Hypothalamus (tissue), 51 donors: ENCODE data around the gene SMG1.

Experiments used
- DNase-seq, 51 donors: peaks; one replicate each; lab custom pipeline; 2025; lab: John Stamatoyannopoulos, UW

Gene SMG1

GRCh38 chr16:18855196-18855595 is 71.0 kb downstream of the SMG1 start:
- no peak for DNase-seq

- no peak for DNase-seq
Measured at GRCh38 chr16:18853694-18854093, 72.5 kb downstream of the SMG1 start.

GRCh38 chr16:18852647-18853046 is 73.6 kb downstream of the SMG1 start:
- no peak for DNase-seq

- DNase-seq: no peak
Measured at GRCh38 chr16:18846416-18846815, 79.8 kb downstream of the SMG1 start.

GRCh38 chr16:18842565-18842964 is 83.6 kb downstream of the SMG1 start:
- no peak for DNase-seq

GRCh38 chr16:18841833-18842525 is 84.2 kb downstream of the SMG1 start:
- peak in 1 of 51 donors; percentile 29 for DNase-seq

- DNase-seq: no peak
Measured at GRCh38 chr16:18839555-18839954, 86.7 kb downstream of the SMG1 start.

GRCh38 chr16:18836702-18837101 is 89.5 kb downstream of the SMG1 start:
- no peak for DNase-seq

- no peak for DNase-seq
Measured at GRCh38 chr16:18834864-18835263, 91.3 kb downstream of the SMG1 start.

GRCh38 chr16:18833707-18834505 is 92.3 kb downstream of the SMG1 start:
- no peak for DNase-seq

- no peak for DNase-seq
Measured at GRCh38 chr16:18832613-18833012, 93.6 kb downstream of the SMG1 start.

- DNase-seq: no peak
Measured at GRCh38 chr16:18832006-18832405, 94.2 kb downstream of the SMG1 start.

- DNase-seq: no peak
Measured at GRCh38 chr16:18829251-18829650, 97.0 kb downstream of the SMG1 start.

- DNase-seq: no peak
Measured at GRCh38 chr16:18827890-18828289, 98.3 kb downstream of the SMG1 start.

- DNase-seq: peak in 9 of 51 donors; percentile 3 to 38 (median 8)
Measured at GRCh38 chr16:18816286-18816685, 109.9 kb downstream of the SMG1 start.

- no peak for DNase-seq
Measured at GRCh38 chr16:18811925-18812324, 114.3 kb downstream of the SMG1 start.

- no peak for DNase-seq
Measured at GRCh38 chr16:18809165-18809564, 117.0 kb downstream of the SMG1 start.

GRCh38 chr16:18805257-18805773 is 120.9 kb downstream of the SMG1 start:
- no peak for DNase-seq

GRCh38 chr16:18804540-18804939 is 121.7 kb downstream of the SMG1 start:
- no peak for DNase-seq

- DNase-seq: no peak
Measured at GRCh38 chr16:18803569-18804462, 122.4 kb downstream of the SMG1 start.
